Heart right ventricle (tissue), 16 donors: ENCODE measurements around the gene PLCB3. TPM values are rescaled to one million over a fixed set of nuclear protein-coding genes. Genes with fewer than 3 reads are reported as not detected.

Experiments
- ATAC-seq, 8 donors: fragments of 200-7000 bp; cut with Tn5 transposase; one replicate each; pipeline ENCODE4 v1.9.1; 2020; ENCODE audit warnings: mild to moderate bottlenecking in 8 of 8, moderate library complexity in 8 of 8, moderate number of reproducible peaks in 1 of 8
- DNase-seq, 2 donors: peaks; one replicate each; pipeline ENCODE4 v3.0.0-alpha.2; 2020
- H3K27ac ChIP-seq, 10 donors: fragments of 200-600 bp; sonication (generic) in 2 of 10; one replicate each; pipeline versions ENCODE4 v1.5.0 to v1.8.0; 2020 to 2022; ENCODE audit warnings: mild to moderate bottlenecking in 3 of 10
- H3K27me3 ChIP-seq, 7 donors: fragments of 200-600 bp; one replicate each; pipeline ENCODE4 v1.8.0; 2021 to 2022; ENCODE audit warnings: mild to moderate bottlenecking in 2 of 7
- H3K36me3 ChIP-seq, 9 donors: fragments of 200-600 bp; sonication (generic) in 1 of 9; one replicate each; pipeline versions ENCODE4 v1.5.0 to v1.8.0; 2020 to 2022; ENCODE audit warnings: mild to moderate bottlenecking in 2 of 9
- H3K4me1 ChIP-seq, 9 donors: fragments of 200-600 bp; sonication (generic) in 1 of 9; one replicate each; pipeline versions ENCODE4 v1.5.0 to v1.8.0; 2020 to 2022; ENCODE audit warnings: mild to moderate bottlenecking in 4 of 9
- H3K4me3 ChIP-seq, 10 donors: fragments of 200-600 bp; sonication (generic) in 2 of 10; one replicate each; pipeline versions ENCODE4 v1.5.0 to v1.8.0; 2020 to 2022; ENCODE audit warnings: mild to moderate bottlenecking in 7 of 10, moderate library complexity in 2 of 10
- H3K9me3 ChIP-seq, 11 donors: fragments of 200-600 bp in 10 of 11; sonication (generic) in 2 of 11; one replicate each; pipeline versions ENCODE4 v1.5.0 to v1.8.0; 2013 to 2022; ENCODE audit warnings: mild to moderate bottlenecking in 2 of 11, control low read depth in 1 of 11, moderate library complexity in 1 of 11
- WGBS, 2 donors: extraction: QIAGEN DNeasy Blood & Tissue Kit; methylation state at CpG; one replicate each; pipeline ENCODE4 v1.1.7; 2013; ENCODE audit warnings: inconsistent platforms in 1 of 2; 5-methylcytosine and 5-hydroxymethylcytosine counted together
- intact Hi-C, 10 donors: fragments of 100-400 bp; cut with DNase I; formaldehyde crosslinking; loops; one replicate each; pipeline versions ENCODE4 v1.11.1 to v1.14.2; 2022
- polyA plus RNA-seq, 2 donors: library from polyadenylated mRNA; stranded (reverse); fragments of 200-250 nt; gene quantifications; one replicate each; pipeline ENCODE4 v1.2.3, GENCODE V29; 2013
- total RNA-seq, 10 donors: library from RNA; stranded (reverse); fragmentation: NEBNext Ultra II Directional in 3 of 10; extraction: Animal tissue kit (Norgen Biotek cat#: 25700) in 3 of 10; gene quantifications; one replicate each; pipeline versions ENCODE4 v1.2.1 to v1.2.4, GENCODE V29; 2021 to 2023
- TF ChIP-seq, protein P1 (sequence below), 9 donors: fragments of 200-600 bp; sonication (generic) in 2 of 9; IDR thresholded peaks; one replicate each; pipeline versions ENCODE4 v1.5.0 to v1.8.0; 2021 to 2022; ENCODE audit warnings: antibody characterized with exemption in 9 of 9, mild to moderate bottlenecking in 5 of 9, moderate library complexity in 1 of 9
- donor health status: Arrhythmogenic right ventricular cardiomyopathy.
- donor health status: ischemic (EF 13 %, LVEDD 7.1; RV severe dilation, severe dysfunction).
- donor health status: healthy with polysubstance abuse.
- donor health status: DM: no; HTN: yes; CAD: no.
- donor health status: DM: no; HTN: no; CAD: no.
- donor health status: ischemic (EF 25% LVEDD 6.9; RV normal size, moderate dysfunction).
- donor health status: ischemic (EF 25% LVEDD 5.7; RV mildly dilated, moderate dysfunction).
- donor health status: healthy.
- donor health status: DM: yes; HTN: yes; CAD: no.
- donor health status: Ischemic cardiomyopathy.
- donor health status: ischemic (EF 35%, LVEDD 5.7; RV mildly dilated, moderate dysfunction).
- donor health status: nonischemic (EF 11% LVEDD 7.7; RV severe dilation, severe dysfunction).
- donor health status: DM: yes; HTN: yes; CAD: no.
- donor health status: PGD.
- donor health status: ischemic (EF 29% LVEDD 5.4; RV normal size, mild dysfunction).
- donor health status: nonischemic (EF 23%, LVEDD 6.1; RV moderate dilation, normal function).

PLCB3 gene
- total and polyA plus RNA-seq, 12 donors: 5.8 to 13.3 (median 8.9) TPM

DNA sequence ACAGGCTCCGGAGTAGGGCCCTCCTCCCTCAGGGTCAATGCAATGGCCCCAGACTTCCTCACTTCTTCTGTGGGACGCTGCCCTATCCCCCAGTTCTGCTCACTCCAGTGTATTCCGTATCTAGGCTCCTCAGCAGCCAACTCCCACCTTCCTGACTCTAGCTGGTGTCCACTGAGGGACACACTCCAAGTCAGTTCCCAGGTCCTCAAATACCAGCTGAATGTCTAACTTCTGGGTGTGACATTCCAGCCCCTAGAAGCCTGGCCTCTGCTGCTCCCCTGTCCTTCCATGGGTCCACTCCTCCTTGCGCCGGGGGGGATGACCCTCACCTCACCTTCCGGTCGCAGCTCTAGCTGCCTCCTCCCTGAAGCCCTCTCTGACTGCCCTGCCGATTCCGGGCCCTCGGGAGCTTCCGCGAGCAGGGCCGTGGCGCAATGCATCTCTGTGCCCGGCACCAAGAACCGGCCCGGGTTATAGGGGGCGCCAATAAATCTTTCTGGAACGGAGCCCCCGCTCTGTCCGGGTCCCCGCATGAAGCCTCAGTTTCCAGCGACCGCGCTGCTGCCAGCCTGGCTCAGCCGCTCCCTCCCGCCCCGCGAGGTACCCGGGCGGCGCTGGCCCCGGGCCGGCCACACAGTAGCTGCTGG, 17.7 kb downstream of the PLCB3 start:
- 1% methylated on average over 34 of the region's 34 CpGs for WGBS, 2 donors
- DNase-seq (peak; percentile 69 to 73), ATAC-seq (peak in 5 of 8 donors; percentile 3 to 24 (median 6))
- intact Hi-C loops: loop anchor here in 2 of 10 donors (1.0 to 2.0 kb wide), 3 partner anchors 18 to 65 kb away; partner anchors contain the start of gene PLCB3 (in 2 of the 2)
- no peaks in the 10 kb centered on the region for H3K9me3 ChIP-seq
- no peaks in the 10 kb centered on the region for H3K27me3 ChIP-seq
- peaks cover 0 to 34% (median 9%) of the 10 kb centered on the region in 9 donors for H3K36me3 ChIP-seq
- H3K4me1 ChIP-seq: peaks cover 18 to 55% (median 36%) of the 10 kb centered on the region in 9 donors
- peak overlapping the region; percentile 63 to 90 (median 74) for H3K4me3 ChIP-seq
- H3K27ac ChIP-seq: peak overlapping the region; percentile 58 to 100 (median 98)
- TF ChIP-seq, protein P1, sequence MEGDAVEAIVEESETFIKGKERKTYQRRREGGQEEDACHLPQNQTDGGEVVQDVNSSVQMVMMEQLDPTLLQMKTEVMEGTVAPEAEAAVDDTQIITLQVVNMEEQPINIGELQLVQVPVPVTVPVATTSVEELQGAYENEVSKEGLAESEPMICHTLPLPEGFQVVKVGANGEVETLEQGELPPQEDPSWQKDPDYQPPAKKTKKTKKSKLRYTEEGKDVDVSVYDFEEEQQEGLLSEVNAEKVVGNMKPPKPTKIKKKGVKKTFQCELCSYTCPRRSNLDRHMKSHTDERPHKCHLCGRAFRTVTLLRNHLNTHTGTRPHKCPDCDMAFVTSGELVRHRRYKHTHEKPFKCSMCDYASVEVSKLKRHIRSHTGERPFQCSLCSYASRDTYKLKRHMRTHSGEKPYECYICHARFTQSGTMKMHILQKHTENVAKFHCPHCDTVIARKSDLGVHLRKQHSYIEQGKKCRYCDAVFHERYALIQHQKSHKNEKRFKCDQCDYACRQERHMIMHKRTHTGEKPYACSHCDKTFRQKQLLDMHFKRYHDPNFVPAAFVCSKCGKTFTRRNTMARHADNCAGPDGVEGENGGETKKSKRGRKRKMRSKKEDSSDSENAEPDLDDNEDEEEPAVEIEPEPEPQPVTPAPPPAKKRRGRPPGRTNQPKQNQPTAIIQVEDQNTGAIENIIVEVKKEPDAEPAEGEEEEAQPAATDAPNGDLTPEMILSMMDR (IDR thresholded peaks at IDR 0.05): peak in 1 of 9 donors; percentile 4

DNA sequence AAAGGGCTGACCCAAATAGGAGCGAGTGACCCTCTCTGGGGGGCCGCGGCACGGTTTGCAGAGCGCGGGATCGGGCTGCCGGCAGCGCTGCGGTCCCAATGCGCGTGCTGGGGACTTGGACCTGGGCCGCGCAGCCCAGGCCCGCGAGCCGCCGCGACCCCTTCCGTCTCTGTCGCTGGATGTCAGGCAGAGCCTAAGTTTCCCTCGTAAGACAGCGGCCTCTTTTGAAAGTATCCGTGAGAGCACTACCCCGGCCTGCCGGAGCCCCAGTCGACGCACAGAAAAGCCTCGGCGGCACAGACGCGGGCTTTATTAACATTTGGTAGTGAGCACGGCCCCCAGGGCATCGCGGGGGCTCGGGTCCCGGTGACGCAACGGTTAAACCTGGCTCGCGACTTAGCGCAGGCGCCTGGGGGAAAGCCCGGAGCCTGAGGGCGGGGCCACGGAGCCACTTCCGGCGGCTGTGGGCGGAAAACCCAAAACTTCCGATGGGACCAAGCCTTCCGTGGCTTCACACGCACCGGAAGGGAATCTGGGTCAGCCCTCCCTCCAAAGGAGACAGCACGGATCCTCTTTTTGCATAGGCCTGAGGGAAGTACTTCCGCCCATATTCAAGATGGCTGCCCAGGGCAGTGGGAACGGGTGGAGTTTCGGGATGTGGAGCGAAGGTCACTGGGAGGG, 18.4 kb downstream of the PLCB3 start:
- H3K36me3 ChIP-seq: peaks cover 0 to 27% (median 9%) of the 10 kb centered on the region in 9 donors
- H3K4me3 ChIP-seq: peak overlapping the region; percentile 70 to 90 (median 79)
- peaks cover 18 to 55% (median 36%) of the 10 kb centered on the region in 9 donors for H3K4me1 ChIP-seq
- ATAC-seq (peak; percentile 86 to 92 (median 90)), DNase-seq (peak; percentile 97 to 99)
- intact Hi-C loops: loop anchor here in 5 of 10 donors (1.0 to 2.0 kb wide), 7 partner anchors 15 to 35 kb away; partner anchors contain the start of genes GPR137 (in 5 of the 5), BAD (in 4 of the 5), FKBP2 (in 3 of the 5) and PLCB3 (in 2 of the 5)
- peak overlapping the region; percentile 89 to 100 (median 98) for H3K27ac ChIP-seq
- H3K9me3 ChIP-seq: no peaks in the 10 kb centered on the region
- 0 to 1% methylated on average over 53 to 58 of the region's 58 CpGs for WGBS, 2 donors
- TF ChIP-seq, protein P1 (IDR thresholded peaks at IDR 0.05): peak in 5 of 9 donors; percentile 2 to 56 (median 39)
- H3K27me3 ChIP-seq: no peaks in the 10 kb centered on the region

DNA sequence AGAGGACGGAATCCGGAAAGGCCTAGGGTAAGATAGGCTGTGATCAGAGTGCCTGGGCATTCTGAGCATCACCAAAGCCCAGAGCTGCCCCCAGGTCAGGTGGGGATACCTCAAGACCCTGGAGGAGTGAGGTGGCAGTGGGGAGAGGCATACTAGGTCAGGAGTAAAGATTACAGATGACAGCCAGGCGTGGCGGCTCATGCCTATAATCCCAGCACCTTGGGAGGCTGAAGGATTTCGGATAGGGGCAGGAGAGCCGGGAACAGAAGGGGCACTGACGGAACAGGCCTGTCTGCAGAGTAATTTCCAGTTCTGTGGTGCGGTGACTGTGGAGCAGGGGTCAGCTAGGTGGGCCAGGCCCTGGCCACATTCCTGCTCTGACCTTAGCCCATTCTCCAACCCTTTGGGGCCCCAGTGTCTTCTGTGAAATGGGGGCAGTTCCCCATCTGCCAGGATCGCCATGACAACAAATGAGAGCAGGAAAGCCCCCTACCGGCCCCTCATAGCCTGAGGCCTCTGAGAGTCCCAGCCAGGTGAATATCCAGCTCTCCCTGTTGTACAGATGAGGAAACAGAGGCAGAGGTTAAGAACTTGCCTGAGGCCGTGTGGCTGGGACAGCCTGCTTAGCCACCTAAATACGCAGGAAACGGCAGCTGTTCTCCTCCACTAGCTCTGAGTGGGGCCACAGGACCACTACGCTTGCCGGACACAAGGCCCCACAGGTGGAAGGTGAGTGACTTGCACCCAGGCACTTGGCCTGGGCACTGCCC, 23.9 kb downstream of the PLCB3 start:
- no peak for DNase-seq

More for the DNA sequence above, 23.9 kb downstream of the PLCB3 start:
- Histone ChIP-seq H3K27me3 (no peaks in the 10 kb centered on the region), H3K36me3 (peaks cover 0 to 47% (median 4%) of the 10 kb centered on the region in 9 donors), H3K27ac (no peak overlapping the region), H3K4me1 (peaks cover 0 to 28% (median 15%) of the 10 kb centered on the region in 9 donors), H3K4me3 (no peak overlapping the region), H3K9me3 (no peaks in the 10 kb centered on the region)
- intact Hi-C loops: no loop called here
- 93 to 94% methylated on average over 15 of the region's 15 CpGs for WGBS, 2 donors
- ATAC-seq: no peak
- TF ChIP-seq, protein P1 (IDR thresholded peaks at IDR 0.05): no peak
